ENCODE data around the gene MKRN3.

MKRN3 gene

GRCh38 chr15:23565395-23566070, at the start of gene MKRN3:
MKRN3 (plus strand) TSS chr15:23565674; CDS start chr15:23565783, 109 bp downstream.
- peak in 1 of 2 donors; percentile 7 for DNase-seq (ENCODE audit: low read depth in 2 of 2)

DNA sequence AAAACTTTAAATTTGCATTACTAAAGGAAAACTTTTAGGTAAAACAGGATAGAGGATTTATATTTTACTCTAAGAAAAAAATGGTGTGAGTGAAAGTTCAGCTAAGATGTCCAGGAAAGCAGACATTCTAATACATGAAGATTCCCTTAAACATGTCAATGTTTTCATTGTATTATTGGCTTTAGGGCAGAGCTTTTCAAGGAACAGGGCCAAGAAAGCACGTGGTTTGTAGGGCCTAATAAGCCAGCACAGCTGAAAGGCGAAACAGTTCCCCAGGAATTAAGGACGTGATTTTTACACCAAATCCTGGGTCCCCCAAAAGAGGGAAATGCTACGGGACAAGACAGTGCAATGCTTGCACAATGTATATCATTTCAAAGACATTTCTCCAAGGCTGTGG, 48.6 kb upstream of the MKRN3 start:
- no peak for DNase-seq (ENCODE audit: low read depth in 2 of 2)

- DNase-seq (ENCODE audit: low read depth in 2 of 2) = no peak
Measured at GRCh38 chr15:23518104-23518503, 47.4 kb upstream of the MKRN3 start.

GRCh38 chr15:23524816-23525215, 40.7 kb upstream of the MKRN3 start:
- no peak for DNase-seq (ENCODE audit: low read depth in 2 of 2)

DNA sequence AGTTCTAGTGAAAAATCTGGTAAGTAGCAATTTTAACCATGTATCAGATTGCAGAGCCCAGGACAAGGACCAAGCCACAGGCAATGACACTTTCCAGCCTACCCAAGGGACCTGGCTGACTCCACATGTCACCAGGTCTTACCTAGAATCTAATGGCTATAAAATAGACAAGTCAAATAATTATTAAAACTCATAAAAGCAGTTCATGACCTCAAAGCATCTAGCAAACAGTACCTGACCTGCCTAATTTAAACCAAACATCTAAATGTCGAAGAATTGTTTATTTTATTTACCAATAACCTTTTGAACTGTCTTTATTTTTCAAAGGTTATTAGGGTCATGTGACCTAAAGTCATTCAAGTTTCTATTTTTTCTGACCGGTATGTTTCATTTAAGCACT, 35.6 kb upstream of the MKRN3 start:
- DNase-seq (ENCODE audit: low read depth in 2 of 2) = no peak

- no peak for DNase-seq (ENCODE audit: low read depth in 2 of 2)
Measured at GRCh38 chr15:23532024-23532423, 33.5 kb upstream of the MKRN3 start.

- DNase-seq (ENCODE audit: low read depth in 2 of 2) = no peak
Measured at GRCh38 chr15:23536659-23537058, 28.8 kb upstream of the MKRN3 start.

DNA sequence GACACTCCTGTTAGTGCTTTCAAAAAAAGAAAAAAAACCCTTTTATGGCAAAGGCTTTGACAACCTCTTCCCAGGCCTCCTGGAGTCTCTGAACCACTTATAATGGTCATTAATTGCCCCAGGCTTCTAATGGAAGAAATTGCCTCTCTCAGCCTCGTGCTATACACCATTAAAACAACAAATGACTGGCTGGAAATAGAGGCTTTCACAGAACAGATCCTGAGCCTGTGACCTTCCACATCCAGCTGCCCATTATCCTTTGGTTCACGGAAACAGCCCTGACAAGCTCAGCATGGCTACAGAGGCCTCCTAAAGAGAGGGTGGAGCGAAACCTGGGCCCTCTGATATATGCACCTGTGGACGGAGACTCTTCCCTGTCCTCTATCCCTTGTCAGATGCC, 26.8 kb upstream of the MKRN3 start:
- DNase-seq (ENCODE audit: low read depth in 2 of 2) = no peak

DNA sequence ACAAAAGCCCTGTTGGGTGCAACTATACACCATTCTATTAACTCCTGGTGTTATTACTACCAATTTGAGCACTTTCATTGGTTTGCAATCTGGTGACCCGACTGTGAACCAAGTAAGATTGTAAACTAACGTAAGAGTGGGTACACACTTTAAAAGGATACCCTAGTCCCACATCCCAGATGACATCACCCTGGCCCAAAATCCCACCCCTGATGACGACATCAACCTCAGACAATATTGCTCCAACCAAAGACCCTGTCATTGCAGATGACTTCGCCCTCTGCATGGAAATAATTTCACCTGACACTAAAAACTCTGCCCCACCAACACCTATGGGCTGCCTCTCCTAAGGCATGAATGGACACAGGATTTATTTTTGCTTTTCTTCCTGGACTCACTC, 25.6 kb upstream of the MKRN3 start:
- no peak for DNase-seq (ENCODE audit: low read depth in 2 of 2)

DNA sequence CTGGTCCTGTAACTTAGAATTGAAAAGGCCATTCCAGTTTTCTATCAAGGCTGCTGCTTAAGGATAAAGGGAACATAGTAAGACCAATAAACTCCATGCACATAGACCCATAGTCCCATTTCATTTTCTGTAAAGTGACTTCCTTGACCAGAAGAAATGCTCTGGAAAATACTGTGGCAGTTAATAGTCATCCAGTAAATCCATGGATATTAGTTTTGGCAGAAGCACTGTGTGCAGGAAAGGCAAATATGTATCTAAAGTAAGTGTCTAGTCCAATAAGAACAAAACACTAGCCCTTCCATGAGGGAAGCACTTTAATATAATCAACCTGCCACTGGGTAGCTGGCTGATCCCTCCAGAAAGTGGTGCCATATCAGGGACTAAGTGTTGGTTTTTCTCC, 19.3 kb upstream of the MKRN3 start:
- no peak for DNase-seq (ENCODE audit: low read depth in 2 of 2)

DNA sequence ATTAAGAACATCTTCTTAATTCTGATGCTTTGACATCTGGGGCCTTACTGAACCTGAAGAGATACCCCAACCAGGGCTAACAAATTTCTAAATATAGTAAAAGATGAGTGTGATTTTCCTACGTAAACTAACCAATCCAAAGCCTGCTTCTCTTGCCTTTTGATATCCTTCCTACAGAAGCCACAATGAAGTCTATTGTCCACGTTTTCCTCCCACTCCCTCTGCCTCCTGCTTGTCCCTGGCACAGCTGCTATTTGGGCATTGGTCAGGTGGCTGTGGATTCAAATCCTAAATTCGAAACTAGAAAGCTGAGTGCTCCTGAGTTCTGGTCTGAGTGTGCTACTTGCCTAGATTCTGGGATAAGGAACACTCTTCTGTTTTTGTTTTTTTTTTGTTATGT, 17.4 kb upstream of the MKRN3 start:
- DNase-seq (ENCODE audit: low read depth in 2 of 2) = no peak

DNA sequence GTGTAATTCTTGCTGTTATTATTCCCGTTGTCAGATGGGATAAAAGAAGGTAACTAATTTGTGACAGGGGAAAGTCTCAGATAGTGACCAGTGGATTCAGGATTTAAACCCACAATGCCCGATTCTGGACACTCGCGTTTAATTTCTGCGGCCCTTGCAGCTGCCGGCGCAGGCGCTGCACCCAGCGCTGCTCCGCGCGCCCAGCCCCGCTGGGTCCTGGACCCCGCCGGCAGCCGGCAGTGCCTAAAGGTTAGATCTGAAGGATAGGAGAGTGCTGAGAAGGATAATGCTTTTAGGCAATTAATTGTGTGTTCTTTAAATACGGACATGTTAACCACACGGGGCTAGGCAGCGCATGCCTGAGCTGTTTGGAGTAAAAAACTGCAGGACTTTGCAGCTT, 3.6 kb upstream of the MKRN3 start:
- DNase-seq (ENCODE audit: low read depth in 2 of 2) = no peak

GRCh38 chr15:23564821-23565394, 566 bp upstream of the MKRN3 start:
- DNase-seq (ENCODE audit: low read depth in 2 of 2) = no peak

GRCh38 chr15:23566071-23566554, 639 bp downstream of the MKRN3 start:
- DNase-seq (ENCODE audit: low read depth in 2 of 2) = no peak

GRCh38 chr15:23566651-23567050, 1.2 kb downstream of the MKRN3 start:
- DNase-seq (ENCODE audit: low read depth in 2 of 2) = no peak

GRCh38 chr15:23567921-23568320, 2.4 kb downstream of the MKRN3 start:
- DNase-seq (ENCODE audit: low read depth in 2 of 2) = no peak

- DNase-seq (ENCODE audit: low read depth in 2 of 2) = no peak
Measured at GRCh38 chr15:23569151-23569925, 3.9 kb downstream of the MKRN3 start.

- no peak for DNase-seq (ENCODE audit: low read depth in 2 of 2)
Measured at GRCh38 chr15:23570486-23570885, 5.0 kb downstream of the MKRN3 start.

DNA sequence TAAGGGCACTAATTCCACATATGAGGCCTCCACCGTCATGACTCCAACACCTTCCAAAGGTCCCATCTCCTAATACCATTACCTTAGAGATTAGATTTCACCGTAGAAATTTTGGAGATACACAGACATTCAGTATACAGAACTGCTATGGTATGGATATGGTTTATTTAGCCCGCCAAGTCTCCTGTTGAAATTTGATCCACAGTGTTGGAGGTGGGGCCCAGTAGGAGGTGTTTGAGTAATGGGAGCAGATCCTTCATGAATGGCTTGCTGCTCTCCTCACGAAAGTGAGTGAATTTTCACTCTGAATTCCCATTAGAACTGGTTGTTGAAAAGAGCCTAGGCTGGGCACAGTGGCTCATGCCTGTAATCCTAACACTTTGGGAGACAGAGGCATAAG, 7.4 kb downstream of the MKRN3 start:
- no peak for DNase-seq (ENCODE audit: low read depth in 2 of 2)

- DNase-seq (ENCODE audit: low read depth in 2 of 2) = no peak
Measured at GRCh38 chr15:23574742-23575141, 9.3 kb downstream of the MKRN3 start.

DNA sequence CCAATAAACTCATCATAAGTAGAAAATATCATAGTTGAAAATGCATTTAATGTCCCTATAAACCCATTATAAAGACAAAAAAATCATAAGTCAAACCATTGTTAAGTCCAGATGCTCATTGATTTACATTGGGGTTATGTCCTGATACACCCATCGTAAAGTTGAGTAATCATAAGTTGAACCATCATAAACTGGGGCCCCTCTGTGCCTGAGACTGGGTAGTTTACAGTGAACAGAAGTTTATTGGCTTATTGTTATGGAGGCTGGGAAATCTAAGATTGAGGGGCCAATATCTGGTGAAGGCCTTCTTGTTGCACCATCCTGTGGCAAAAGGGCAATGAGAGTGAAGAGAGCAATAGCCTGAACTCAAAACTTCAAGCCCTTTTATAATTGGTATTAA, 10.6 kb downstream of the MKRN3 start:
- no peak for DNase-seq (ENCODE audit: low read depth in 2 of 2)

DNA sequence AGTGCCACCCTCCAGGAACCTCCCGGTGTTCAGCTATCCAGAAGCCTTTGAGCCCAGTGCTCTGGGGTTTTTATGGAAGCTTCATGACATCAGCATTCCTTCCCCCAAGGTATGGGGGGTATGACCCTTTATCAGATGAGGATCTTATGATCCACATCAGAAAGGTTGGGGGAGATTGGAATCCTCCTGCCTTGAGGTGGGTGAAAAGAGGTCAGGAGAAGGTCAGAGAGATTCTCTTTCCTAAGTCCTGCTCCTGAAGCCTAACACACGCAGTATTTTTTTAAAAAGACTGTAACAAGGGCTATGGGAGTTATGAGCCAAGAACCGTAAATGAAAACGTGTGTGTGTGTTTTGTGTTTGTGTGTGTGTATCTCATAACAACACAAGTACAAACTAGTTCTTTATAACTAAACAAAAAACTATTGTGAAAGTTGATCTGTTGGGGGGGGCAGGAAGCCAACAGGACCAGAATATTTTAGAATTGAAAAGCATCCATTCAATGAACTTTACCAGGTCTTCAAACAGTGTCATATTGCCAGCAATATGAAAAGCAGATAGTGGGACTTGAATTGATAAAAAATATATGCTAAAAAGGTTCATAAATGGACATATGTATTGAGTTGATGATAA, 13.2 kb downstream of the MKRN3 start:
- DNase-seq (ENCODE audit: low read depth in 2 of 2) = no peak

GRCh38 chr15:23588268-23588667, 22.8 kb downstream of the MKRN3 start:
- no peak for DNase-seq (ENCODE audit: low read depth in 2 of 2)
